Psoas muscle (tissue), 8 donors: ENCODE results near the gene CPLX3. TPM values are rescaled to one million over a fixed set of nuclear protein-coding genes. Genes with fewer than 3 reads are reported as not detected.

ENCODE experiments used
- ATAC-seq, 4 donors: fragments of 200-7000 bp; cut with Tn5 transposase; one replicate each; pipeline ENCODE4 v1.9.1; 2020; ENCODE audit warnings: moderate library complexity in 3 of 4, mild to moderate bottlenecking in 2 of 4
- DNase-seq, 2 donors: peaks; one replicate each; pipeline ENCODE4 v3.0.0-alpha.2; 2020
- H3K27ac ChIP-seq: fragments of 200-600 bp; one replicate; pipeline ENCODE4 v1.8.0; 2022
- H3K27me3 ChIP-seq, 3 donors: fragments of 200-600 bp in 1 of 3; one replicate each; pipeline versions ENCODE4 v1.6.1 to v1.8.0; 2013 to 2022; ENCODE audit warnings: low read length in 2 of 3, mild to moderate bottlenecking in 2 of 3, moderate library complexity in 1 of 3; ENCODE audit not compliant: insufficient read depth in 3 of 3
- H3K36me3 ChIP-seq, 2 donors: fragments of 200-600 bp in 1 of 2; one replicate each; pipeline versions ENCODE4 v1.6.1 to v1.8.0; 2013 to 2022; ENCODE audit warnings: low read depth in 1 of 2, mild to moderate bottlenecking in 1 of 2, moderate library complexity in 1 of 2; ENCODE audit not compliant: insufficient read depth in 1 of 2
- H3K4me1 ChIP-seq: fragments of 200-600 bp; one replicate; pipeline ENCODE4 v1.8.0; 2022
- H3K4me3 ChIP-seq: fragments of 200-600 bp; one replicate; pipeline ENCODE4 v1.8.0; 2022; ENCODE audit warnings: mild to moderate bottlenecking
- H3K9me3 ChIP-seq: fragments of 200-600 bp; one replicate; pipeline ENCODE4 v1.8.0; 2022
- WGBS, 3 donors: extraction: QIAGEN DNeasy Blood & Tissue Kit; methylation state at CpG; one replicate each; pipeline versions ENCODE4 v1.1.6 to v1.1.7; 2013; 5-methylcytosine and 5-hydroxymethylcytosine counted together
- intact Hi-C, 2 donors: fragments of 100-400 bp; cut with DNase I; formaldehyde crosslinking; loops; one replicate each; pipeline versions ENCODE4 v1.11.0 to v1.14.2; 2022
- polyA plus RNA-seq, 3 donors: library from polyadenylated mRNA; stranded (reverse); fragments of 200-250 nt; gene quantifications; one replicate each; pipeline ENCODE4 v1.2.3, GENCODE V29; 2013
- total RNA-seq, 4 donors: library from RNA; stranded (reverse); fragmentation: NEBNext Ultra II Directional in 2 of 4; extraction: Animal tissue kit (Norgen Biotek cat#: 25700) in 2 of 4; gene quantifications; one replicate each; pipeline versions ENCODE4 v1.2.1 to v1.2.4, GENCODE V29; 2021 to 2023
- TF ChIP-seq, protein P1 (sequence below): fragments of 200-600 bp; IDR thresholded peaks from one replicate; pipeline ENCODE4 v1.8.0; 2022; ENCODE audit warnings: antibody characterized with exemption
- donor health status: healthy with polysubstance abuse.
- donor health status: DM: no; HTN: no; CAD: no; lungs with moderate emphysema.
- donor health status: Bipolar disorder and iron deficiency.
- donor health status: healthy.
- donor health status: DM: yes; HTN: yes; CAD: no.
- donor health status: DM: no; HTN: no; CAD: no.
- donor health status: DM: no; HTN: no; CAD: no.
- donor health status: DM: yes; HTN: yes; CAD: no.

CPLX3 gene
- total and polyA plus RNA-seq, 7 donors, result 0.03 to 0.19 (median 0.04) TPM; not detected in 4

- intact Hi-C loops, result no loop called here
- no peaks in the 10 kb centered on the region for H3K36me3 ChIP-seq
- DNase-seq (no peak), ATAC-seq (no peak)
- WGBS, 3 donors, result 56 to 69% (median 65%) methylated on average over 7 of the region's 7 CpGs
- H3K4me3 ChIP-seq, result no peak overlapping the region
- TF ChIP-seq, protein P1, sequence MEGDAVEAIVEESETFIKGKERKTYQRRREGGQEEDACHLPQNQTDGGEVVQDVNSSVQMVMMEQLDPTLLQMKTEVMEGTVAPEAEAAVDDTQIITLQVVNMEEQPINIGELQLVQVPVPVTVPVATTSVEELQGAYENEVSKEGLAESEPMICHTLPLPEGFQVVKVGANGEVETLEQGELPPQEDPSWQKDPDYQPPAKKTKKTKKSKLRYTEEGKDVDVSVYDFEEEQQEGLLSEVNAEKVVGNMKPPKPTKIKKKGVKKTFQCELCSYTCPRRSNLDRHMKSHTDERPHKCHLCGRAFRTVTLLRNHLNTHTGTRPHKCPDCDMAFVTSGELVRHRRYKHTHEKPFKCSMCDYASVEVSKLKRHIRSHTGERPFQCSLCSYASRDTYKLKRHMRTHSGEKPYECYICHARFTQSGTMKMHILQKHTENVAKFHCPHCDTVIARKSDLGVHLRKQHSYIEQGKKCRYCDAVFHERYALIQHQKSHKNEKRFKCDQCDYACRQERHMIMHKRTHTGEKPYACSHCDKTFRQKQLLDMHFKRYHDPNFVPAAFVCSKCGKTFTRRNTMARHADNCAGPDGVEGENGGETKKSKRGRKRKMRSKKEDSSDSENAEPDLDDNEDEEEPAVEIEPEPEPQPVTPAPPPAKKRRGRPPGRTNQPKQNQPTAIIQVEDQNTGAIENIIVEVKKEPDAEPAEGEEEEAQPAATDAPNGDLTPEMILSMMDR, result no peak
- no peaks in the 10 kb centered on the region for H3K9me3 ChIP-seq
- H3K4me1 ChIP-seq, result peaks cover 89% of the 10 kb centered on the region
- peak overlapping the region; percentile 75 for H3K27ac ChIP-seq
- H3K27me3 ChIP-seq, result no peaks in the 10 kb centered on the region
Observed at GRCh38 chr15:74788042-74788682, 38.3 kb upstream of the CPLX3 start.

DNA sequence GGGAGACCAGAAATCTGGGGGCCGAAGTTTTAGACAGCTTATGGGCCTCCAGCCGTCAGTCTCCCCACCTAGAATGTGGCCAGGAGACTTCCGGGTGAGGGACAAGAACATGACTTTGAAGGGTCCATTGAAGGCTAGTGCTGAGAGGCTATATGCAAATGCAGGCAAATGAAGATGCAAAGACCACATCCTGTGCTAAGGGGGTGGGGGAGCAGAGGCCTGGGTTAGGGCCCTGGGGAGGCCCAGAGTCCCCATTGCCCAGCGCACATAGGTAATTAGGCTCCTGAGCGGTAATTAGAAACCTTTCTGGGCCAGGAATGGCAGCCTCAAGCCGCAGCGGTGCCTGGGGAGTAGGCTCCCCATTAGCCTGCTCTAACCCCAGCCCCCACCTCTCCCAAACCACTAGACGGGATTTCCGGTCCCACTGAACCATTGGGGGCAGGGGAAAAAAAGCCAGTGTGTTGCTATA, 37.7 kb upstream of the CPLX3 start:
- no peaks in the 10 kb centered on the region for H3K9me3 ChIP-seq
- ATAC-seq, result no peak
- no peak for DNase-seq
- TF ChIP-seq, protein P1, result no peak
- no peaks in the 10 kb centered on the region for H3K27me3 ChIP-seq
- no peak overlapping the region for H3K4me3 ChIP-seq
- H3K4me1 ChIP-seq, result peaks cover 84% of the 10 kb centered on the region
- intact Hi-C loops, result no loop called here
- H3K27ac ChIP-seq, result peak overlapping the region; percentile 23
- no peaks in the 10 kb centered on the region for H3K36me3 ChIP-seq
- 73 to 78% (median 75%) methylated on average over 9 of the region's 9 CpGs for WGBS, 3 donors

DNA sequence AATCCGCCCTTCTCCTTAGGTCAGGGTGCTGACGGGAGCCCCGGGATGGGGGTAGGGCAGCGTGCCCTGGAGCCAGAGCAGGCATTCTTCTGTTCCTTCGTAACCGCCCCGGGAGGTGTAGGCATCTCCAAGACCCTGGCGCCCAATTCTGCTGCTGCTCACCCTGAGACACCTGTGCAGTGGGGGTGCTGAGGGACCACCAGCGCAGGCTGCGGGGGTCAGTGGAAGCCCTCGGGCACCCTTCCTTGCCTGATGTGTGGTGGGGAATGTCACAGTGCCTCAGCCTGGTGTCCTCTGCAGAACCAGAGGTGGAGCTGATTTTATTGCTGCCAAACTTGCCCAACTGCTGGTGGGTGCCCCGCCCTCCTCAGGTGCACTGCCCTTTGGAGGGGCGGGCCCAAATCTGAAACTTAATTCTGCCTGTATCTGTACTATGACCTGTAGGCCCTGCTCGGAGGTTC, 37.2 kb upstream of the CPLX3 start:
- Histone ChIP-seq H3K27me3 (no peaks in the 10 kb centered on the region), H3K4me3 (no peak overlapping the region), H3K4me1 (peaks cover 79% of the 10 kb centered on the region), H3K27ac (no peak overlapping the region), H3K9me3 (no peaks in the 10 kb centered on the region), H3K36me3 (no peaks in the 10 kb centered on the region)
- intact Hi-C loops, result no loop called here
- 74 to 78% (median 76%) methylated on average over 14 of the region's 14 CpGs for WGBS, 3 donors
- ATAC-seq (no peak), DNase-seq (no peak)
- TF ChIP-seq, protein P1, result no peak

GRCh38 chr15:74789741-74790079, 36.7 kb upstream of the CPLX3 start:
- Histone ChIP-seq H3K9me3 (no peaks in the 10 kb centered on the region), H3K36me3 (no peaks in the 10 kb centered on the region), H3K4me1 (peaks cover 74% of the 10 kb centered on the region), H3K4me3 (peak overlapping the region; percentile 18), H3K27me3 (no peaks in the 10 kb centered on the region), H3K27ac (peak overlapping the region; percentile 63)
- no peak for DNase-seq
- intact Hi-C loops, result no loop called here
- WGBS, 3 donors, result 40 to 54% (median 47%) methylated on average over 3 of the region's 3 CpGs
- ATAC-seq, result no peak
- TF ChIP-seq, protein P1, result no peak
